ENCODE data around the gene SMC3. TPM values are rescaled to one million over a fixed set of nuclear protein-coding genes. Genes with fewer than 3 reads are reported as not detected.

Gene SMC3
- polyA plus RNA-seq, 1 of the 3 experiments (the other 2 are of a cell fraction): 10.1 TPM

DNA sequence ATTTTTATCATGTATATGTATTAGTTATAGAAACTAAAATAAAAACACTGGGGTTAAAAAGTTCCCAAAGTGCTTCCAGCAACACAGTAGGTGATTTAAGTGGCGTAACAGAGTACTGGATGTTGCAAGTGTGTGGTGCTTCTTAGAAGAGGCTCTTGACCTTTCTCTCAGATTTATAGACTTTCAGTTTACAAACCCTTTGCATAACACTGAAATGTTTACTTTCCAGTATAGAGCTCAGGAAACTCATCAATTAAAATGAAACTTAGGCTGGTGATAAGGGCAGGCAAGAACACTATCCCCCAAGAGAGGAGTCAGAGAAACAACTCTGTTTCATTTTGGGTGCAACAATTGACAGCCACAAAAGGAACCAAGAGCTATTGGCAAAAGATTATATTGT, 27.5 kb upstream of the SMC3 start:
- ChIA-PET CTCF (interaction anchor here (0.9 to 3.2 kb wide), 3 partner anchors 10 to 185 kb away, joined by 3 to 14 read pairs (median 6); no protein-coding TSS in a partner anchor), POLR2A (no interaction called here)
- Histone ChIP-seq H3K36me3 (replicated peaks in 1 of 2; ENCODE audit: control insufficient read depth in 1 of 2, insufficient read depth in 2 of 2, low read length in 1 of 2) (no peaks in the 10 kb centered on the region), H3K27ac (ENCODE audit: low read depth in 2 of 2, low read length in 1 of 2) (no peak overlapping the region), H3K4me3 (ENCODE audit: low read depth in 2 of 2, low read length in 1 of 2) (no peak overlapping the region), H3K27me3 (ENCODE audit: insufficient read depth) (no peaks in the 10 kb centered on the region), H3K4me2 (no peak overlapping the region), H3K4me1 (ENCODE audit: control insufficient read depth in 1 of 2, insufficient read depth in 2 of 2, low read depth in 1 of 2, low read length in 1 of 2) (peaks cover 0 to 20% of the 10 kb centered on the region in 2 experiments; a peak in 2 of 4 replicates), H3K9me3 (no peaks in the 10 kb centered on the region), H3F3A (replicated peaks; ENCODE audit: insufficient read depth) (peaks cover 19% of the 10 kb centered on the region), H4K20me1 (ENCODE audit: insufficient read depth) (no peaks in the 10 kb centered on the region), H3K9me2 (no peaks in the 10 kb centered on the region), H3K9ac (no peak overlapping the region), H2AFZ (ENCODE audit: low read depth) (no peak overlapping the region), H3K79me2 (ENCODE audit: insufficient read depth) (no peaks in the 10 kb centered on the region)
- no peak for DNase-seq
- no peak for TF ChIP-seq EZH2phosphoT487 (IDR thresholded peaks at IDR 0.05; ENCODE audit: borderline replicate concordance, low read depth)
- no peak for TF ChIP-seq CHD2 (IDR thresholded peaks at IDR 0.05; ENCODE audit: low read length, partially characterized antibody)
- no peak for TF ChIP-seq RFX5 (IDR thresholded peaks at IDR 0.05; ENCODE audit: low read length)
- TF ChIP-seq TEAD4 (IDR thresholded peaks at IDR 0.05; ENCODE audit: borderline replicate concordance, insufficient read depth): no peak
- TF ChIP-seq RAD21 (IDR thresholded peaks at IDR 0.05; ENCODE audit: low read length): no peak
- TF ChIP-seq, protein P1, sequence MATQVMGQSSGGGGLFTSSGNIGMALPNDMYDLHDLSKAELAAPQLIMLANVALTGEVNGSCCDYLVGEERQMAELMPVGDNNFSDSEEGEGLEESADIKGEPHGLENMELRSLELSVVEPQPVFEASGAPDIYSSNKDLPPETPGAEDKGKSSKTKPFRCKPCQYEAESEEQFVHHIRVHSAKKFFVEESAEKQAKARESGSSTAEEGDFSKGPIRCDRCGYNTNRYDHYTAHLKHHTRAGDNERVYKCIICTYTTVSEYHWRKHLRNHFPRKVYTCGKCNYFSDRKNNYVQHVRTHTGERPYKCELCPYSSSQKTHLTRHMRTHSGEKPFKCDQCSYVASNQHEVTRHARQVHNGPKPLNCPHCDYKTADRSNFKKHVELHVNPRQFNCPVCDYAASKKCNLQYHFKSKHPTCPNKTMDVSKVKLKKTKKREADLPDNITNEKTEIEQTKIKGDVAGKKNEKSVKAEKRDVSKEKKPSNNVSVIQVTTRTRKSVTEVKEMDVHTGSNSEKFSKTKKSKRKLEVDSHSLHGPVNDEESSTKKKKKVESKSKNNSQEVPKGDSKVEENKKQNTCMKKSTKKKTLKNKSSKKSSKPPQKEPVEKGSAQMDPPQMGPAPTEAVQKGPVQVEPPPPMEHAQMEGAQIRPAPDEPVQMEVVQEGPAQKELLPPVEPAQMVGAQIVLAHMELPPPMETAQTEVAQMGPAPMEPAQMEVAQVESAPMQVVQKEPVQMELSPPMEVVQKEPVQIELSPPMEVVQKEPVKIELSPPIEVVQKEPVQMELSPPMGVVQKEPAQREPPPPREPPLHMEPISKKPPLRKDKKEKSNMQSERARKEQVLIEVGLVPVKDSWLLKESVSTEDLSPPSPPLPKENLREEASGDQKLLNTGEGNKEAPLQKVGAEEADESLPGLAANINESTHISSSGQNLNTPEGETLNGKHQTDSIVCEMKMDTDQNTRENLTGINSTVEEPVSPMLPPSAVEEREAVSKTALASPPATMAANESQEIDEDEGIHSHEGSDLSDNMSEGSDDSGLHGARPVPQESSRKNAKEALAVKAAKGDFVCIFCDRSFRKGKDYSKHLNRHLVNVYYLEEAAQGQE (IDR thresholded peaks at IDR 0.05; ENCODE audit: low read depth, low read length): no peak
- no peak for TF ChIP-seq YY1 (IDR thresholded peaks at IDR 0.05; ENCODE audit: low read depth)
- no peak for TF ChIP-seq SIN3A (IDR thresholded peaks at IDR 0.05; ENCODE audit: borderline replicate concordance, low read depth, low read length)
- TF ChIP-seq FOSL2 (IDR thresholded peaks at IDR 0.05; ENCODE audit: borderline replicate concordance, low read depth): no peak
- TF ChIP-seq, protein P2, sequence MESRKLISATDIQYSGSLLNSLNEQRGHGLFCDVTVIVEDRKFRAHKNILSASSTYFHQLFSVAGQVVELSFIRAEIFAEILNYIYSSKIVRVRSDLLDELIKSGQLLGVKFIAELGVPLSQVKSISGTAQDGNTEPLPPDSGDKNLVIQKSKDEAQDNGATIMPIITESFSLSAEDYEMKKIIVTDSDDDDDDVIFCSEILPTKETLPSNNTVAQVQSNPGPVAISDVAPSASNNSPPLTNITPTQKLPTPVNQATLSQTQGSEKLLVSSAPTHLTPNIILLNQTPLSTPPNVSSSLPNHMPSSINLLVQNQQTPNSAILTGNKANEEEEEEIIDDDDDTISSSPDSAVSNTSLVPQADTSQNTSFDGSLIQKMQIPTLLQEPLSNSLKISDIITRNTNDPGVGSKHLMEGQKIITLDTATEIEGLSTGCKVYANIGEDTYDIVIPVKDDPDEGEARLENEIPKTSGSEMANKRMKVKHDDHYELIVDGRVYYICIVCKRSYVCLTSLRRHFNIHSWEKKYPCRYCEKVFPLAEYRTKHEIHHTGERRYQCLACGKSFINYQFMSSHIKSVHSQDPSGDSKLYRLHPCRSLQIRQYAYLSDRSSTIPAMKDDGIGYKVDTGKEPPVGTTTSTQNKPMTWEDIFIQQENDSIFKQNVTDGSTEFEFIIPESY (IDR thresholded peaks at IDR 0.05; ENCODE audit: borderline replicate concordance, low read depth): no peak
- no peak for TF ChIP-seq SMC3 (IDR thresholded peaks at IDR 0.05; ENCODE audit: low read depth, low read length)
- TF ChIP-seq EP300 (IDR thresholded peaks at IDR 0.05; ENCODE audit: borderline replicate concordance in 1 of 2, low read depth in 1 of 2, low read length in 1 of 2): no peak
- no peak for TF ChIP-seq TCF12 (IDR thresholded peaks at IDR 0.05)
- no peak for TF ChIP-seq NRF1 (IDR thresholded peaks at IDR 0.05; ENCODE audit: low read depth, low read length)
- 95% methylated on average over 1 of the region's 1 CpG for WGBS (ENCODE audit: low lambda C conversion rate)

Data from SK-N-SH (cell line).